ENCODE results near the gene ACYP2.

The ACYP2 gene

GRCh38 chr2:54224997-54225396 lies 109.6 kb downstream of the ACYP2 start:
- Histone ChIP-seq H3K27me3 (ENCODE audit: insufficient read depth, low read length) (no peaks in the 10 kb centered on the region), H3K4me3 (ENCODE audit: low read depth, low read length) (no peak overlapping the region), H3K4me1 (ENCODE audit: control insufficient read depth, insufficient read depth, low read length, unreplicated experiment) (peaks cover 13% of the 10 kb centered on the region), H3K36me3 (ENCODE audit: insufficient read depth, low read length) (no peaks in the 10 kb centered on the region), H3K79me2 (ENCODE audit: control insufficient read depth, insufficient read depth, low read length, unreplicated experiment) (no peaks in the 10 kb centered on the region), H2AFZ (ENCODE audit: low read length, unreplicated experiment) (no peak overlapping the region), H3K27ac (ENCODE audit: low read depth, low read length) (no peak overlapping the region)

DNA sequence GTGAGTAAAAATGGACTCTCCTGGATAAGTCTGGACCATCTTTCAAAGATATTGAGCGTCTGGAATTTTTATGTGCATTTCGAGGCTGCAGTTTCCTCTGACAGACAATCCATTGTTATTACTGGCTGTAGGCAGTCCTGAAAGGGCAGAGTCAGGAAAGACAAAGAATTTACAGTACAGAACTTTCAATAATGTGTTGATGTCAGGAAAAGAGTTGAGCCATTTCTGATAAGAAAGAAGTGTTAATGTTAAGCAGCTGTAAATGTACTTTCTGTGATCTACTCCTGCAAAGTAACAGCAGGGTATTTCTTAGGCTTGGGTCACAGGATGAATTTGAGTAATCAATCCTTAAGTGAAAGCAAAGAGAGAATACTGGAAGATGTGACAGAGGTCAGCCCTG lies 110.8 kb downstream of the ACYP2 start:
- no peak overlapping the region for H3K4me3 ChIP-seq (ENCODE audit: low read depth, low read length)
- H3K36me3 ChIP-seq (ENCODE audit: insufficient read depth, low read length), result no peaks in the 10 kb centered on the region
- H3K27ac ChIP-seq (ENCODE audit: low read depth, low read length), result no peak overlapping the region
- H3K4me1 ChIP-seq (ENCODE audit: control insufficient read depth, insufficient read depth, low read length, unreplicated experiment), result peaks cover 13% of the 10 kb centered on the region
- H3K27me3 ChIP-seq (ENCODE audit: insufficient read depth, low read length), result no peaks in the 10 kb centered on the region
- no peaks in the 10 kb centered on the region for H3K79me2 ChIP-seq (ENCODE audit: control insufficient read depth, insufficient read depth, low read length, unreplicated experiment)
- no peak overlapping the region for H2AFZ ChIP-seq (ENCODE audit: low read length, unreplicated experiment)

DNA sequence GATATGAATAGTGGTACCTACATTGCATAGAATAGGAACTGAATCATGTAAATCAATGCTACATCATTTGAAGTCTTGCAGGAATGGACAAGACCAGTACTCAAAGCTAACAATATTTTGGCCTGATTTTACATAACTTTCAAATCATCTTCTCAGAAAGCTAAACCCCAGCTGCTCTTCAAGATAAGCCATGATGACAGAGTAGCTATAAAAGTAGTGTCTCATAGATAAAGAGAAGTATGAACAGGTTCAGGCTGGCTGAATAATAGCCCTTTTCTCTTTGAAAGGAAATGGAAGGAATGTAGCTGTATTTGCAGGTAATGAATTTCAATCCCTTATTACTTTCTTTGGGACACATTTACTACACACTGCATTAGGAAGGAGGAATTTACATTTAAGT lies 112.4 kb downstream of the ACYP2 start:
- Histone ChIP-seq H3K4me1 (ENCODE audit: control insufficient read depth, insufficient read depth, low read length, unreplicated experiment) (peaks cover 13% of the 10 kb centered on the region), H3K27ac (ENCODE audit: low read depth, low read length) (no peak overlapping the region), H3K4me3 (ENCODE audit: low read depth, low read length) (no peak overlapping the region), H3K79me2 (ENCODE audit: control insufficient read depth, insufficient read depth, low read length, unreplicated experiment) (no peaks in the 10 kb centered on the region), H3K27me3 (ENCODE audit: insufficient read depth, low read length) (no peaks in the 10 kb centered on the region), H3K36me3 (ENCODE audit: insufficient read depth, low read length) (no peaks in the 10 kb centered on the region), H2AFZ (ENCODE audit: low read length, unreplicated experiment) (no peak overlapping the region)

DNA sequence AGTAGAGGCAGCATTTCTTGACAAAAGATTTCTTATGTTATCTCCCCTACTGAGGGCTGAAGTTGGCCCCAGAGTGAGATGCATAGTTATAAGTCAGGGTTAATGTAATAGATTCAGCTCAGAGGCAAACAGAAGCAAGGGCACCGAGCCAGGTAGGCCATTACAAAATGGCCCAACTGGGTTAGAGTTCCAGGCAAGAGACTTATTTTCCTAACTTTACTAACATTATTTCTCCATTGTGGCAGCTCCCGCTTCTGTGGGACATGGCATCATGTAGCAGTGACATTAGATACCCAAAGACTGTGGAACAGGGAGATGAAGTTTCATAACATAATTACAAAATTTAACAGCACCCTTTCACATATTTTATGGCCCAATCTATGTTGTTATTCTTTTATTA lies 113.5 kb downstream of the ACYP2 start:
- no peaks in the 10 kb centered on the region for H3K27me3 ChIP-seq (ENCODE audit: insufficient read depth, low read length)
- H3K79me2 ChIP-seq (ENCODE audit: control insufficient read depth, insufficient read depth, low read length, unreplicated experiment), result no peaks in the 10 kb centered on the region
- no peak overlapping the region for H3K4me3 ChIP-seq (ENCODE audit: low read depth, low read length)
- no peak overlapping the region for H3K27ac ChIP-seq (ENCODE audit: low read depth, low read length)
- no peak overlapping the region for H2AFZ ChIP-seq (ENCODE audit: low read length, unreplicated experiment)
- H3K36me3 ChIP-seq (ENCODE audit: insufficient read depth, low read length), result no peaks in the 10 kb centered on the region
- H3K4me1 ChIP-seq (ENCODE audit: control insufficient read depth, insufficient read depth, low read length, unreplicated experiment), result peaks cover 13% of the 10 kb centered on the region

GRCh38 chr2:54233832-54234649 lies 118.6 kb downstream of the ACYP2 start:
- peaks cover 10% of the 10 kb centered on the region for H3K4me1 ChIP-seq (ENCODE audit: control insufficient read depth, insufficient read depth, low read length, unreplicated experiment)
- H3K27ac ChIP-seq (ENCODE audit: low read depth, low read length), result no peak overlapping the region
- no peaks in the 10 kb centered on the region for H3K79me2 ChIP-seq (ENCODE audit: control insufficient read depth, insufficient read depth, low read length, unreplicated experiment)
- no peaks in the 10 kb centered on the region for H3K36me3 ChIP-seq (ENCODE audit: insufficient read depth, low read length)
- no peak overlapping the region for H2AFZ ChIP-seq (ENCODE audit: low read length, unreplicated experiment)
- no peak overlapping the region for H3K4me3 ChIP-seq (ENCODE audit: low read depth, low read length)
- no peaks in the 10 kb centered on the region for H3K27me3 ChIP-seq (ENCODE audit: insufficient read depth, low read length)

GRCh38 chr2:54237428-54237827 lies 122.0 kb downstream of the ACYP2 start:
- Histone ChIP-seq H3K79me2 (ENCODE audit: control insufficient read depth, insufficient read depth, low read length, unreplicated experiment) (no peaks in the 10 kb centered on the region), H3K36me3 (ENCODE audit: insufficient read depth, low read length) (no peaks in the 10 kb centered on the region), H3K4me3 (ENCODE audit: low read depth, low read length) (no peak overlapping the region), H3K27ac (ENCODE audit: low read depth, low read length) (no peak overlapping the region), H3K27me3 (ENCODE audit: insufficient read depth, low read length) (no peaks in the 10 kb centered on the region), H3K4me1 (ENCODE audit: control insufficient read depth, insufficient read depth, low read length, unreplicated experiment) (peaks cover 29% of the 10 kb centered on the region), H2AFZ (ENCODE audit: low read length, unreplicated experiment) (no peak overlapping the region)

DNA sequence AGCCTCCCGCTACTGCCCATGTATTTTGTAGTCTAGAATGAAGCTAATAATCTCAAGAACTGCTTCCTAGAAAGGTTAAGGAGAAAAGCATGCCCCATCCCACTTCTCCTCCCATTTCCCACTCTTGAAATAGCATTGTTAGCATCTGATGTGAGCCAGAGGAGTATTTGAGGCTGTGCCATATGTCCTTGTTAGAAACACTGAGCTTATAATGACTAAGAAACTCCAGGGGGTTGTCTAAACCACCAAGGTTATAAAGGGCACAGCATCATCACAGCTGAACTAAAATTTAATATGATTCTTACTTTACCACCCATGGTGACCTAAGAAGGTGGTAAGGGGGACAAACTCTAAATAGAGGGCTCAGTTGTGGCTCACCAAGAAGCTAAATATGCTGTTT lies 124.0 kb downstream of the ACYP2 start:
- no peaks in the 10 kb centered on the region for H3K27me3 ChIP-seq (ENCODE audit: insufficient read depth, low read length)
- peaks cover 29% of the 10 kb centered on the region for H3K4me1 ChIP-seq (ENCODE audit: control insufficient read depth, insufficient read depth, low read length, unreplicated experiment)
- H3K4me3 ChIP-seq (ENCODE audit: low read depth, low read length), result 0 out of 2 replicates have a peak overlapping the region, but pooled peaks have one; percentile 1
- no peaks in the 10 kb centered on the region for H3K36me3 ChIP-seq (ENCODE audit: insufficient read depth, low read length)
- no peaks in the 10 kb centered on the region for H3K79me2 ChIP-seq (ENCODE audit: control insufficient read depth, insufficient read depth, low read length, unreplicated experiment)
- peak overlapping the region; percentile 41 for H2AFZ ChIP-seq (ENCODE audit: low read length, unreplicated experiment)
- H3K27ac ChIP-seq (ENCODE audit: low read depth, low read length), result peak overlapping the region; percentile 75

- H3K36me3 ChIP-seq (ENCODE audit: insufficient read depth, low read length), result no peaks in the 10 kb centered on the region
- H2AFZ ChIP-seq (ENCODE audit: low read length, unreplicated experiment), result peak overlapping the region; percentile 19
- peak overlapping the region; percentile 75 for H3K27ac ChIP-seq (ENCODE audit: low read depth, low read length)
- H3K4me3 ChIP-seq (ENCODE audit: low read depth, low read length), result 0 out of 2 replicates have a peak overlapping the region, but pooled peaks have one; percentile 14
- H3K27me3 ChIP-seq (ENCODE audit: insufficient read depth, low read length), result no peaks in the 10 kb centered on the region
- H3K79me2 ChIP-seq (ENCODE audit: control insufficient read depth, insufficient read depth, low read length, unreplicated experiment), result no peaks in the 10 kb centered on the region
- H3K4me1 ChIP-seq (ENCODE audit: control insufficient read depth, insufficient read depth, low read length, unreplicated experiment), result peaks cover 35% of the 10 kb centered on the region
These were observed 125.4 kb downstream of the ACYP2 start for GRCh38 chr2:54240515-54241469.

DNA sequence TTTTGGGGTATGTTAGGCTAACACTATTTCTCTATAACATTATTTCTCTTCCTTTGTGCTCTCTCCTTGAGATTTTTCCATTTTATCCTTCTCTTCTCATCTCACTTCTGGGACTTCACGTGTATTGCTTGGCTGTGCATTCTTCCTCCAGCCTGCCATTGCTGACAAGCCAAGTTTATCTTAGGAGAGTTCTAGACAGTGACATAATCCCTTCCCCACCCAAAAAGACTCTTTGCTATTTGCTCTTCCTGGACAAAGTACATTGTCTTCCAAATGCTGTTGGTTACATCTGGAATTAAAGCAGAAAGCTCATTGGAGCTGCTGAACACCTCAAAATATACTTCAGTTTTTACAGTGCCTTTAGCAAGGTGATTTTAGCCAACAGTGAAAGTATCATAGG lies 131.7 kb downstream of the ACYP2 start:
- Histone ChIP-seq H3K27ac (ENCODE audit: low read depth, low read length) (no peak overlapping the region), H3K36me3 (ENCODE audit: insufficient read depth, low read length) (no peaks in the 10 kb centered on the region; the same call in 1 of the 2 replicates), H2AFZ (ENCODE audit: low read length, unreplicated experiment) (no peak overlapping the region), H3K4me1 (ENCODE audit: control insufficient read depth, insufficient read depth, low read length, unreplicated experiment) (peaks cover 6% of the 10 kb centered on the region), H3K27me3 (ENCODE audit: insufficient read depth, low read length) (no peaks in the 10 kb centered on the region), H3K79me2 (ENCODE audit: control insufficient read depth, insufficient read depth, low read length, unreplicated experiment) (no peaks in the 10 kb centered on the region), H3K4me3 (ENCODE audit: low read depth, low read length) (no peak overlapping the region)

DNA sequence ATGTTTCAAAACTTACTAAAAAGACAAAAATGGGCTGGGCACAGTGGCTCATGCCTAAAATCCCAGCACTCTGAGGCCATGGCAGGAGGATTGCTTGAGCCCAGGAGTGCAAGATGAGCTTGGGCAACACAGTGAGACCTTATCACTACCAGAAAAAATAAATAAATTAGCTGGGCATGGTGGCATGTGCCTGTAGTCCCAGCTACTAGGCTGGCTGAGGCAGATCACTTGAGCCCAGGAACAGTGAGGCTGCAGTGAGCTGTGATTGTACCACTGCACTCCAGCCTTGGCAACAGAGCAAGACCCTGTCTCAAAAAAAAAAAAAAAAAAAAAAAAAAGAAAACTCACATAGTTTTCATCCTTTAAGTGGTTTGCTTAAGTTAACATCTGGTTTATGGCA lies 134.2 kb downstream of the ACYP2 start:
- no peaks in the 10 kb centered on the region for H3K79me2 ChIP-seq (ENCODE audit: control insufficient read depth, insufficient read depth, low read length, unreplicated experiment)
- H2AFZ ChIP-seq (ENCODE audit: low read length, unreplicated experiment), result no peak overlapping the region
- no peaks in the 10 kb centered on the region for H3K27me3 ChIP-seq (ENCODE audit: insufficient read depth, low read length)
- no peaks in the 10 kb centered on the region; the same call in 1 of the 2 replicates for H3K36me3 ChIP-seq (ENCODE audit: insufficient read depth, low read length)
- H3K4me3 ChIP-seq (ENCODE audit: low read depth, low read length), result no peak overlapping the region
- H3K27ac ChIP-seq (ENCODE audit: low read depth, low read length), result no peak overlapping the region
- H3K4me1 ChIP-seq (ENCODE audit: control insufficient read depth, insufficient read depth, low read length, unreplicated experiment), result peaks cover 6% of the 10 kb centered on the region
